Nephron progenitor cell (in vitro differentiated cells): ENCODE measurements around the gene TFDP1.

Source experiments
- DNase-seq: peaks from one replicate; pipeline ENCODE4 v3.0.0; 2021
- H3K27ac Mint-ChIP-seq: 2 replicates; pipeline ENCODE4 v1.8.0; 2021; ENCODE audit warnings: mild to moderate bottlenecking, moderate library complexity, mixed read lengths
- H3K27me3 Mint-ChIP-seq: 2 replicates; pipeline ENCODE4 v1.8.0; 2021; ENCODE audit warnings: mild to moderate bottlenecking, low read depth, mixed read lengths; ENCODE audit not compliant: poor library complexity
- H3K36me3 Mint-ChIP-seq: 2 replicates; pipeline ENCODE4 v1.8.0; 2021; ENCODE audit warnings: low read depth, mixed read lengths
- H3K4me1 Mint-ChIP-seq: 2 replicates; pipeline ENCODE4 v1.8.0; 2021; ENCODE audit warnings: mixed read lengths
- H3K4me3 Mint-ChIP-seq: 2 replicates; pipeline ENCODE4 v1.8.0; 2021; ENCODE audit warnings: mild to moderate bottlenecking, moderate library complexity, mixed read lengths
- H3K9me3 Mint-ChIP-seq: 2 replicates; pipeline ENCODE4 v1.8.0; 2021; ENCODE audit warnings: mild to moderate bottlenecking, moderate library complexity, mixed read lengths
- CTCF ChIP-seq: fragments of 200-600 bp; sonication (generic); IDR thresholded peaks from 2 replicates; pipeline ENCODE4 v1.5.0; 2021; ENCODE audit warnings: antibody characterized with exemption

TFDP1 gene

GRCh38 chr13:113666951-113667701, 82.6 kb downstream of the TFDP1 start, which contains the start of gene GRK1:
Gene GRK1 (plus strand): TSS chr13:113667219. CDS start chr13:113667387, 168 bp downstream.
- no peaks in the 10 kb centered on the region for H3K36me3 Mint-ChIP-seq
- peaks cover 19% of the 10 kb centered on the region for H3K4me1 Mint-ChIP-seq
- H3K4me3 Mint-ChIP-seq = no peak within 1 kb of the TSS
- peak within 1 kb of the TSS; percentile 91 for H3K27ac Mint-ChIP-seq
- TF ChIP-seq CTCF = no peak
- H3K27me3 Mint-ChIP-seq = peaks cover 3% of the 10 kb centered on the region
- DNase-seq = no peak
- peaks cover 7% of the 10 kb centered on the region for H3K9me3 Mint-ChIP-seq

DNA sequence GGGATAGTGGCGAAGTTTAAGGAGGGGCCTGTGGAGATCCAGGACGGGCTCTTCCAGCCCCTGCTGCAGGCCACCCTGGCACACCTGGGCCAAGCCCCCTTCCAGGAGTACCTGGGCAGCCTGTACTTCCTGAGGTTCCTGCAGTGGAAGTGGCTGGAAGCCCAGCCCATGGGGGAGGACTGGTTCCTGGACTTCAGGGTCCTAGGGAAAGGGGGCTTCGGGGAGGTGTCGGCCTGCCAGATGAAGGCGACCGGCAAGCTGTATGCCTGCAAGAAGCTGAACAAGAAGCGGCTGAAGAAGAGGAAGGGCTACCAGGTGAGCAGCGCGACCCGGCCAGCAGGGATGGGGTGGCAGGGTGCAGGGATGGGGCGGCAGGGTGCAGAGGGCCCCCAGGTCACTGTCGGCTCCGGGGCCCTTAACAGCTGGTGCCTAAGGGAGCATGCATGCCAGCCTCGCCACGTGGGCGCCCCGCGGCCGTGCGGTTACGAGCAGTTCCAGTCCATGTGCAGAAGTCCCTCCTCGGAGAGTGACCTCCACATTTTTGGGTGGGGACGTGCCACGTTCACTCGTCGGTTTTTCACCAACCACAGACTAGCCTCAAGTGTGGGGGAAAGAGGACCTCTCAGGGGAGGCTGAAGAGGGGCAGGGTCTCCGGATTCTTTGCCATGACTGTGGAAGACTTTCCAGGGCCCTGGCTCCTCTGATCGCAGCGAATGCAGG, 83.4 kb downstream of the TFDP1 start:
- TF ChIP-seq CTCF = no peak
- Mint-ChIP-seq H3K36me3 (no peaks in the 10 kb centered on the region), H3K9me3 (peaks cover 3% of the 10 kb centered on the region), H3K4me3 (no peak overlapping the region), H3K27me3 (no peaks in the 10 kb centered on the region), H3K4me1 (peaks cover 23% of the 10 kb centered on the region), H3K27ac (no peak overlapping the region)
- DNase-seq = no peak

- Mint-ChIP-seq H3K4me3 (no peak overlapping the region), H3K9me3 (no peaks in the 10 kb centered on the region), H3K27me3 (no peaks in the 10 kb centered on the region), H3K27ac (no peak overlapping the region), H3K4me1 (peaks cover 23% of the 10 kb centered on the region), H3K36me3 (no peaks in the 10 kb centered on the region)
- TF ChIP-seq CTCF = no peak
- no peak for DNase-seq
These were observed 84.0 kb downstream of the TFDP1 start for GRCh38 chr13:113668491-113668971.

GRCh38 chr13:113669231-113669754, 84.7 kb downstream of the TFDP1 start:
- Mint-ChIP-seq H3K9me3 (no peaks in the 10 kb centered on the region), H3K36me3 (no peaks in the 10 kb centered on the region), H3K4me1 (peaks cover 23% of the 10 kb centered on the region), H3K27me3 (no peaks in the 10 kb centered on the region), H3K27ac (peak overlapping the region; percentile 29), H3K4me3 (no peak overlapping the region)
- DNase-seq = no peak
- TF ChIP-seq CTCF = no peak

DNA sequence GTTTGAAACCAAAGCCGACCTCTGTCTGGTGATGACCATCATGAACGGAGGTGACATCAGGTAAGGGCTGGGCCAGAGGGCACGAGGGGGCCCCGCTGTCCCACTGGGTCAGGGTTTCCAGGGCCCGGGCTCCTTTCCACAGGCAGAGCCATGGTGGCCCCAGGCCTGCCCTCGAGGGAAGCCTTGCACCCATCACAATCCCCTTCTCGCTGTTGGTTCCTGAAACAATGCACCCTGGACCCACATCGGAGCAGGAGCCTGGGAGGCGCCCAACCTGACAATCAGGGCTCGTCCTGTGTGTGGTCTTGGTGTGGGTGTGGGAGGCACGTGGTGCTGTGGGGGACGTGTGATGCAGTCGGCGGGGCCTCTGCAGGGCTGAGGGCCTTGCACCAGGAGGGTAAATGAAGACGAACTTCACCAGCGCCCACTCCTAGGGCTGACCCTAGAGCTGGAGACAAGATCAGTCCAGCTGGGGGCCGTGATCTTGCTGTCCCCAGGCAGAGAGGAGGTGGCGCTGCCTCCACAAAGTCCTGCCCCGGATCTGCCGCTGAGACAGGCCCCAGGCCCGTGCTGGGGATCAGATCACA, 85.3 kb downstream of the TFDP1 start:
- no peaks in the 10 kb centered on the region for H3K27me3 Mint-ChIP-seq
- H3K27ac Mint-ChIP-seq = peak overlapping the region; percentile 29
- H3K4me1 Mint-ChIP-seq = peaks cover 23% of the 10 kb centered on the region
- no peak for DNase-seq
- H3K36me3 Mint-ChIP-seq = no peaks in the 10 kb centered on the region
- H3K4me3 Mint-ChIP-seq = no peak overlapping the region
- TF ChIP-seq CTCF = no peak
- H3K9me3 Mint-ChIP-seq = no peaks in the 10 kb centered on the region
